Osteocyte (in vitro differentiated cells): ENCODE data around the gene BRD3OS. TPM values are rescaled to one million over a fixed set of nuclear protein-coding genes. Genes with fewer than 3 reads are reported as not detected.

ENCODE experiments used
- DNase-seq: peaks from one replicate; pipeline ENCODE4 v3.0.0; 2021; ENCODE audit warnings: mixed read lengths; ENCODE audit not compliant: unreplicated experiment; ENCODE audit errors: extremely low spot score
- H3K27ac Mint-ChIP-seq: one replicate; pipeline ENCODE4 v1.8.0; 2021; ENCODE audit warnings: mild to moderate bottlenecking, mixed read lengths; ENCODE audit not compliant: unreplicated experiment
- H3K27me3 Mint-ChIP-seq: one replicate; pipeline ENCODE4 v1.8.0; 2021; ENCODE audit warnings: mixed read lengths; ENCODE audit not compliant: unreplicated experiment
- H3K36me3 Mint-ChIP-seq: one replicate; pipeline ENCODE4 v1.8.0; 2021; ENCODE audit warnings: mixed read lengths; ENCODE audit not compliant: unreplicated experiment
- H3K4me1 Mint-ChIP-seq: one replicate; pipeline ENCODE4 v1.8.0; 2021; ENCODE audit warnings: mixed read lengths; ENCODE audit not compliant: unreplicated experiment
- H3K4me3 Mint-ChIP-seq: one replicate; pipeline ENCODE4 v1.8.0; 2021; ENCODE audit warnings: mild to moderate bottlenecking, moderate library complexity, mixed read lengths; ENCODE audit not compliant: unreplicated experiment
- H3K9me3 Mint-ChIP-seq: one replicate; pipeline ENCODE4 v1.8.0; 2021; ENCODE audit warnings: mixed read lengths; ENCODE audit not compliant: unreplicated experiment
- CTCF ChIP-seq: fragments of 200-600 bp; sonication (generic); IDR thresholded peaks from 2 replicates; pipeline ENCODE4 v1.5.0; 2021; ENCODE audit warnings: antibody characterized with exemption, mild to moderate bottlenecking, moderate library complexity
- total RNA-seq: library from RNA; stranded (reverse); gene quantifications from 2 replicates; pipeline ENCODE4 v1.2.1, GENCODE V29; 2021

Gene BRD3OS
- total RNA-seq, 1 donor from 2014 or later, result 19.9 TPM

- H3K4me3 Mint-ChIP-seq, result peak overlapping the region; percentile 79
- peak overlapping the region; percentile 10 for H3K27ac Mint-ChIP-seq
- no peaks in the 10 kb centered on the region for H3K36me3 Mint-ChIP-seq
- no peak for TF ChIP-seq CTCF
- no peak for DNase-seq
- no peaks in the 10 kb centered on the region for H3K27me3 Mint-ChIP-seq
- H3K4me1 Mint-ChIP-seq, result peaks cover 31% of the 10 kb centered on the region
- H3K9me3 Mint-ChIP-seq, result no peaks in the 10 kb centered on the region
Observed at GRCh38 chr9:133989625-133990365, 35.5 kb upstream of the BRD3OS start.

- no peak for TF ChIP-seq CTCF
- Mint-ChIP-seq H3K36me3 (no peaks in the 10 kb centered on the region), H3K27me3 (no peaks in the 10 kb centered on the region), H3K9me3 (no peaks in the 10 kb centered on the region), H3K4me3 (peak overlapping the region; percentile 79), H3K4me1 (peaks cover 31% of the 10 kb centered on the region), H3K27ac (peak overlapping the region; percentile 90)
- peak; percentile 87 for DNase-seq
Observed at GRCh38 chr9:133990366-133991213, 34.7 kb upstream of the BRD3OS start.

GRCh38 chr9:133991214-133991921, 33.9 kb upstream of the BRD3OS start:
- Mint-ChIP-seq H3K27ac (peak overlapping the region; percentile 90), H3K27me3 (no peaks in the 10 kb centered on the region), H3K4me3 (peak overlapping the region; percentile 79), H3K9me3 (no peaks in the 10 kb centered on the region), H3K4me1 (peaks cover 31% of the 10 kb centered on the region), H3K36me3 (no peaks in the 10 kb centered on the region)
- no peak for DNase-seq
- TF ChIP-seq CTCF, result no peak

DNA sequence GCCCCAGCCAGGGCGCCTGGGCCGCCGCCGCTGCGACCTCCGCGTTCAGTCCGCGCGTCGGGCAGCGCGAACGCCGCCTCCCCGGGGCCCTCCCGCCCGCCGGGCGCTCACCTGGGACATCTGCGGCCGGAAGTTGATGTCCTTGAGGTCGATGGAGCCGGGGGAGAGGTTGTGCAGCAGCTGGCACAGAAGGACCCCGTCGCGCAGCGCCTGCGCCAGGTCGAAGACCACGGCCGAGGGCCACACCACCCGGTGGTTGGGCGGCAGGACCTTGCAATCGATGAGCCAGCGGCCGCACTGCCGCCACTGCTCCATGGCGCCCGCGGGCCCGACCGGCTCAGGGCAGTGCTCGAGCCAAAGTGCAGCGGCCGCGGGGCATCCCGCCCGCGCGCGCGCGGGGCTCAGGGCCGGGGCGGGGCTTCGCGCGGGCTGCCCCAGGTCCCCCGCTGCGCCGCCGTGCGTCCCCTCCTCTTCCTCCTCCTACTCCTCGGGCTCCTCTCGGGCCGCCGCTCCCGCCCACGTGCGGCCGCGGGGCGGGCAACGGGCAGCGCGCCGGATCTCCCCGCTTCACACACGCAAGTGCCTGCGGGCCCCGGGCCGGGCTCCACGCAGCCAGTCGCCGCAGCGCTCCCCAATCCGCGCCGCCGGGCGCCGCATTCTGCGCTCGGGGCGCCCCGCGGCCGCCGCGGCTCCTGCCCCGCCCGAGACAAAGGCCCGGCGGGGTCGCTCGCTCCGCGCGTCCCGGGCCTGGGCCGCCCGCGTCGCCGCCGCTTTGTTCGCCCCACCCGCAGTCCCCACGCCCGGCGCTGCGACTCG, 33.1 kb upstream of the BRD3OS start, which contains the start of gene VAV2:
Gene VAV2, minus strand, starts transcription at position 361 of the 816 bp plus-strand sequence. Its CDS starts 46 bp downstream, at position 315.
- H3K27ac Mint-ChIP-seq, result peak within 1 kb of the TSS; percentile 90
- H3K4me3 Mint-ChIP-seq, result peak within 1 kb of the TSS; percentile 79
- H3K9me3 Mint-ChIP-seq, result no peaks in the 10 kb centered on the region
- TF ChIP-seq CTCF, result no peak
- H3K4me1 Mint-ChIP-seq, result peaks cover 29% of the 10 kb centered on the region
- no peaks in the 10 kb centered on the region for H3K36me3 Mint-ChIP-seq
- H3K27me3 Mint-ChIP-seq, result no peaks in the 10 kb centered on the region
- peak; percentile 86 for DNase-seq
